LNCaP clone FGC (cell line): ENCODE results near the gene NDFIP2.

ENCODE experiments used
- DNase-seq: peaks from one replicate; pipeline ENCODE4 v3.0.0-alpha.2; 2011; ENCODE audit warnings: low read depth
- H3K4me3 ChIP-seq: 2 replicates; pipeline ENCODE4 v1.5.1; 2011; ENCODE audit warnings: mild to moderate bottlenecking, low read depth, low read length, control low read depth
- CTCF ChIP-seq: IDR thresholded peaks from 2 replicates; pipeline ENCODE4 v1.5.1; 2012; ENCODE audit warnings: mild to moderate bottlenecking; ENCODE audit not compliant: control insufficient read depth, insufficient read depth; ENCODE audit errors: extremely low read depth

Gene NDFIP2

GRCh38 chr13:79450110-79450509, 30.8 kb upstream of the NDFIP2 start:
- no peak overlapping the region for H3K4me3 ChIP-seq
- no peak for DNase-seq

GRCh38 chr13:79451500-79451962, 29.4 kb upstream of the NDFIP2 start:
- TF ChIP-seq CTCF, result no peak
- no peak for DNase-seq
- H3K4me3 ChIP-seq, result no peak overlapping the region

More at GRCh38 chr13:79450110-79450509, 30.8 kb upstream of the NDFIP2 start:
- TF ChIP-seq CTCF, result no peak

- DNase-seq, result no peak
- H3K4me3 ChIP-seq, result no peak overlapping the region
- no peak for TF ChIP-seq CTCF
Observed at GRCh38 chr13:79452239-79452913, 28.6 kb upstream of the NDFIP2 start.

- TF ChIP-seq CTCF, result no peak
- no peak overlapping the region for H3K4me3 ChIP-seq
- no peak for DNase-seq
Observed at GRCh38 chr13:79455331-79455730, 25.6 kb upstream of the NDFIP2 start.

GRCh38 chr13:79456051-79456450, 24.9 kb upstream of the NDFIP2 start:
- DNase-seq, result no peak
- no peak overlapping the region for H3K4me3 ChIP-seq
- no peak for TF ChIP-seq CTCF

- no peak overlapping the region for H3K4me3 ChIP-seq
- no peak for DNase-seq
- no peak for TF ChIP-seq CTCF
Observed at GRCh38 chr13:79456656-79457365, 24.1 kb upstream of the NDFIP2 start.
